IPS-NIHi7 (cell line): ENCODE data around the gene NRGN.
"Not testable (repeated sequence)": the region's sequence is repeated elsewhere in the genome, so short reads cannot be mapped to it uniquely, and the experiment has no call there.

Experiments used
- DNase-seq: peaks from one replicate; pipeline ENCODE4 v3.0.0; 2012; ENCODE audit warnings: mixed read lengths; ENCODE audit errors: extremely low spot score

The NRGN gene

GRCh38 chr11:124758355-124759265, 18.9 kb downstream of the NRGN start:
- peak; percentile 85 for DNase-seq

GRCh38 chr11:124759266-124760204, 19.8 kb downstream of the NRGN start:
- DNase-seq = peak; percentile 28

- DNase-seq = no peak
These were observed 20.5 kb downstream of the NRGN start for GRCh38 chr11:124760205-124760652.

GRCh38 chr11:124760806-124761205, 21.1 kb downstream of the NRGN start:
- DNase-seq = no peak

- DNase-seq = no peak
These were observed 21.8 kb downstream of the NRGN start for GRCh38 chr11:124761301-124762104.

GRCh38 chr11:124762105-124762623, 22.4 kb downstream of the NRGN start, which contains the start of gene ESAM:
ESAM (minus strand) TSS chr11:124762290; CDS start chr11:124762154, 136 bp downstream.
- peak; percentile 40 for DNase-seq

GRCh38 chr11:124762624-124763155, 22.9 kb downstream of the NRGN start:
- peak; percentile 26 for DNase-seq

- peak; percentile 69 for DNase-seq
These were observed 23.6 kb downstream of the NRGN start for GRCh38 chr11:124763156-124763947.

GRCh38 chr11:124766156-124766555, 26.4 kb downstream of the NRGN start:
- no peak for DNase-seq

- DNase-seq = no peak
These were observed 29.2 kb downstream of the NRGN start for GRCh38 chr11:124768914-124769313.

GRCh38 chr11:124769806-124770774, 30.3 kb downstream of the NRGN start:
- no peak for DNase-seq

GRCh38 chr11:124770959-124771358, 31.2 kb downstream of the NRGN start:
- not testable (repeated sequence) for DNase-seq

- no peak for DNase-seq
These were observed 37.3 kb downstream of the NRGN start for GRCh38 chr11:124776865-124777645.

- DNase-seq = peak; percentile 24
These were observed 38.5 kb downstream of the NRGN start for GRCh38 chr11:124778281-124778680.

GRCh38 chr11:124779568-124779967, 39.8 kb downstream of the NRGN start:
- DNase-seq = no peak

- no peak for DNase-seq
These were observed 43.3 kb downstream of the NRGN start for GRCh38 chr11:124783002-124783401.

GRCh38 chr11:124784051-124784450, 44.3 kb downstream of the NRGN start:
- DNase-seq = no peak

GRCh38 chr11:124788521-124788920, 48.8 kb downstream of the NRGN start:
- DNase-seq = no peak
